Activated gamma-delta T cell treated with anti-CD3 and anti-CD28 coated beads, Interleukin-2, amount 50 U/mL, for 16 hours (primary cell): ENCODE data around the gene PRKCA.

Source experiments
- DNase-seq: peaks from one replicate; pipeline ENCODE4 v3.0.0-alpha.2; 2020; ENCODE audit warnings: low read depth

Gene PRKCA

GRCh38 chr17:66747578-66748275 is 445.3 kb downstream of the PRKCA start:
- DNase-seq: no peak

- no peak for DNase-seq
These were observed 446.2 kb downstream of the PRKCA start for GRCh38 chr17:66748578-66748977.

- DNase-seq: no peak
These were observed 446.9 kb downstream of the PRKCA start for GRCh38 chr17:66749217-66749832.

- DNase-seq: no peak
These were observed 447.7 kb downstream of the PRKCA start for GRCh38 chr17:66750116-66750515.

- DNase-seq: no peak
These were observed 448.5 kb downstream of the PRKCA start for GRCh38 chr17:66750781-66751543.

GRCh38 chr17:66751771-66752170 is 449.4 kb downstream of the PRKCA start:
- no peak for DNase-seq

- no peak for DNase-seq
These were observed 450.0 kb downstream of the PRKCA start for GRCh38 chr17:66752411-66752810.

- no peak for DNase-seq
These were observed 450.9 kb downstream of the PRKCA start for GRCh38 chr17:66753126-66753920.

- no peak for DNase-seq
These were observed 452.9 kb downstream of the PRKCA start for GRCh38 chr17:66755101-66755943.

GRCh38 chr17:66755944-66756290 is 453.5 kb downstream of the PRKCA start:
- no peak for DNase-seq

GRCh38 chr17:66760324-66760723 is 457.9 kb downstream of the PRKCA start:
- no peak for DNase-seq

GRCh38 chr17:66762276-66762675 is 459.9 kb downstream of the PRKCA start:
- no peak for DNase-seq

- no peak for DNase-seq
These were observed 460.6 kb downstream of the PRKCA start for GRCh38 chr17:66763056-66763455.

- DNase-seq: no peak
These were observed 462.1 kb downstream of the PRKCA start for GRCh38 chr17:66764506-66764905.

GRCh38 chr17:66767154-66767933 is 464.9 kb downstream of the PRKCA start:
- no peak for DNase-seq

GRCh38 chr17:66769911-66770310 is 467.5 kb downstream of the PRKCA start:
- no peak for DNase-seq

GRCh38 chr17:66772148-66772812 is 469.9 kb downstream of the PRKCA start:
- no peak for DNase-seq

GRCh38 chr17:66775271-66775670 is 472.9 kb downstream of the PRKCA start:
- DNase-seq: no peak

GRCh38 chr17:66775881-66776400 is 473.5 kb downstream of the PRKCA start:
- no peak for DNase-seq
